HepG2 (cell line): ENCODE measurements around the gene NME1. TPM values are rescaled to one million over a fixed set of nuclear protein-coding genes. Genes with fewer than 3 reads are reported as not detected.
A peak's percentile ranks its signal among the peaks of the same experiment; 100 is the strongest.

Experiments
- ELF3 ChIP-seq: IDR thresholded peaks from 2 replicates; pipeline ENCODE4 v1.6.1; 2016; ENCODE audit warnings: missing genetic modification reagents, missing compliant biosample characterization
- FOXC1 ChIP-seq: sonication (generic); formaldehyde crosslinking; IDR thresholded peaks from 2 replicates; pipeline ENCODE4 v1.8.0; 2022; ENCODE audit warnings: mild to moderate bottlenecking, missing genetic modification reagents, borderline replicate concordance
- GATAD2A ChIP-seq: IDR thresholded peaks from 2 replicates; pipeline ENCODE4 v1.6.1; 2016
- REXO4 ChIP-seq: sonication (generic); formaldehyde crosslinking; IDR thresholded peaks from 2 replicates; pipeline ENCODE4 v1.8.0; 2022; ENCODE audit warnings: missing genetic modification reagents, mild to moderate bottlenecking, borderline replicate concordance
- SMARCE1 ChIP-seq: fragments of 450-650 bp; IDR thresholded peaks from 2 replicates; pipeline ENCODE4 v1.6.1; 2017; ENCODE audit warnings: borderline replicate concordance
- SOX5 ChIP-seq: IDR thresholded peaks from 2 replicates; pipeline ENCODE4 v1.6.1; 2016; ENCODE audit warnings: borderline replicate concordance
- ZBTB7A ChIP-seq: sonication (generic); formaldehyde crosslinking; IDR thresholded peaks from 2 replicates; pipeline ENCODE4 v1.8.0; 2022; ENCODE audit warnings: mild to moderate bottlenecking, missing genetic modification reagents
- polyA plus RNA-seq, 8 experiments: library from polyadenylated mRNA; depleted of rRNA in 3 of 8; stranded (reverse) in 7 of 8; unstranded in 1 of 8; fragments of >200 nt; fragmentation: Illumina TruSeq in 4 of 8; extraction: Trizol in 4 of 8; gene quantifications; 2 replicates each; pipeline versions ENCODE4 v1.2.1 to v1.2.3, GENCODE V29; 2011 to 2016; ENCODE audit warnings: low read depth in 4 of 8, missing spikeins in 1 of 8, mixed read lengths in 1 of 8; ENCODE audit not compliant: insufficient read depth in 1 of 8
- total RNA-seq, 5 experiments: library from RNA; depleted of rRNA; stranded (reverse); fragments of >200 nt; fragmentation: Illumina TruSeq; extraction: Trizol; gene quantifications; 2 replicates each; pipeline ENCODE4 v1.2.3, GENCODE V29; 2016; ENCODE audit warnings: low read depth in 1 of 5
- TF ChIP-seq, protein P1 (sequence below): sonication (generic); formaldehyde crosslinking; IDR thresholded peaks from 2 replicates; pipeline ENCODE4 v1.8.0; 2022; ENCODE audit warnings: missing genetic modification reagents, mild to moderate bottlenecking, borderline replicate concordance
- TF ChIP-seq, protein P2 (sequence below): sonication (generic); formaldehyde crosslinking; IDR thresholded peaks from 2 replicates; pipeline ENCODE4 v1.8.1; 2023; ENCODE audit warnings: mild to moderate bottlenecking, inconsistent platforms, moderate library complexity, missing genetic modification reagents, borderline replicate concordance
- TF ChIP-seq, protein P3 (sequence below): sonication (generic); formaldehyde crosslinking; IDR thresholded peaks from 2 replicates; pipeline ENCODE4 v1.5.0; 2020; ENCODE audit warnings: missing genetic modification reagents
- TF ChIP-seq, protein P4 (sequence below): sonication (generic); formaldehyde crosslinking; IDR thresholded peaks from 2 replicates; pipeline ENCODE4 v1.5.0; 2020; ENCODE audit warnings: mild to moderate bottlenecking, missing genetic modification reagents, borderline replicate concordance
- TF ChIP-seq, protein P5 (sequence below): sonication (generic); formaldehyde crosslinking; IDR thresholded peaks from 2 replicates; pipeline ENCODE4 v1.4.0; 2020; ENCODE audit warnings: missing genetic modification reagents, mild to moderate bottlenecking, borderline replicate concordance

The NME1 gene
- total and polyA plus RNA-seq, 2 of the 13 experiments (the other 11 are each of a cell fraction or from before 2014, with no cell fraction given), result 295 to 516 TPM

DNA sequence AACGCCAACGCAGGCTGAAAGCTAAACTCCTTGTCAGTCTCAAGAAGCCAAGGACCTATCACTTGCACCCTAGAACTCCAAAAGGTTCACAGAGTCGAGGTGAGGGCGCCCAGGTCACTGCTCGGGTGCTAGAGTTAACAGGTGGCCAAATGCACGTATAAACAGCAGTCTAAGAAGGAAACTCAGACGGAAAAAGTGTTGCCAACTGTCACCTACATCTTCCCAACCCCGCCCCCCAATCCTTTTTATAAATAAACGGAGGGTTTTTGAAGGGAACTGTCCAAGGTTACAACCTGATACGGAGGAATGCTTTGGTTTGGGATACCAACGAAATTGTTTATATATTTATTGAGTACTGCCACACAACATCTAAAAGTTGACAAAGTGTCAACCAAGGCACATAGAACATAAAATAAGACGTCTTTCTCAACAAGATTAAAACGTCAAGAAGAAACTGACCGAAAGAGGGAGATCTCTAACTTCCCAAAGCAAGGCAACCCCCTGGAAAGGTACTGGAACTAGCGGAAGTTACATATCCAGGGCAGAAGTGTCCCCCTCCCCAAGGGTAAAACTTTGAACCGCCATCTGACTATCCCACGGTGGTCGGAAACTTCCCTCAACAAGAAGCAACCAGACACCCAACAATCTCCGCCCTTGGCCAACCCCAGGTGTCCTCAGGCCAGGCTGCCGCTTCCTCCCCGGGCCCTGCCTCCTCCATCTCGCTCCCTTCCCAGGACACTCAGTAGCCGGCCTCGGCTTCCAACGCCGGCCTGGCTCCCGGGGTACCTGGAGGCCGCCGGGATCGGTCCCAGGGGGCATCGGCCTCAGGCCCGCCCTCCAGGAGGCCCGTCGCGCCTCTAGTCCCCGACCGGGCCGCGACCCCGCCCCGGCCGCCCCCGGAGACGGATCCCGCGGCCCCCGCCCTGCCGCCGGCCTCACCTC, 33.7 kb upstream of the NME1 start (continued):
- TF ChIP-seq, protein P1, sequence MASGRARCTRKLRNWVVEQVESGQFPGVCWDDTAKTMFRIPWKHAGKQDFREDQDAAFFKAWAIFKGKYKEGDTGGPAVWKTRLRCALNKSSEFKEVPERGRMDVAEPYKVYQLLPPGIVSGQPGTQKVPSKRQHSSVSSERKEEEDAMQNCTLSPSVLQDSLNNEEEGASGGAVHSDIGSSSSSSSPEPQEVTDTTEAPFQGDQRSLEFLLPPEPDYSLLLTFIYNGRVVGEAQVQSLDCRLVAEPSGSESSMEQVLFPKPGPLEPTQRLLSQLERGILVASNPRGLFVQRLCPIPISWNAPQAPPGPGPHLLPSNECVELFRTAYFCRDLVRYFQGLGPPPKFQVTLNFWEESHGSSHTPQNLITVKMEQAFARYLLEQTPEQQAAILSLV (CRISPR knock-in tag), result no peak
- TF ChIP-seq ELF3 (CRISPR knock-in tag) (peak; percentile 58; the same call in 1 of the 2 replicates), ZBTB7A (CRISPR knock-in tag) (no peak), REXO4 (CRISPR knock-in tag) (no peak), GATAD2A (CRISPR knock-in tag) (no peak), SOX5 (no peak), FOXC1 (CRISPR knock-in tag) (no peak), SMARCE1 (no peak)
- TF ChIP-seq, protein P2, sequence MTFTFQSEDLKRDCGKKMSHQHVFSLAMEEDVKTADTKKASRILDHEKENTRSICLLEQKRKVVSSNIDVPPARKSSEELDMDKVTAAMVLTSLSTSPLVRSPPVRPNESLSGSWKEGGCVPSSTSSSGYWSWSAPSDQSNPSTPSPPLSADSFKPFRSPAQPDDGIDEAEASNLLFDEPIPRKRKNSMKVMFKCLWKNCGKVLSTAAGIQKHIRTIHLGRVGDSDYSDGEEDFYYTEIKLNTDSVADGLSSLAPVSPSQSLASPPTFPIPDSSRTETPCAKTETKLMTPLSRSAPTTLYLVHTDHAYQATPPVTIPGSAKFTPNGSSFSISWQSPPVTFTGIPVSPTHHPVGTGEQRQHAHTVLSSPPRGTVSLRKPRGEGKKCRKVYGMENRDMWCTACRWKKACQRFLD (CRISPR knock-in tag), result no peak; the same call in 1 of the 2 replicates
- TF ChIP-seq, protein P3, sequence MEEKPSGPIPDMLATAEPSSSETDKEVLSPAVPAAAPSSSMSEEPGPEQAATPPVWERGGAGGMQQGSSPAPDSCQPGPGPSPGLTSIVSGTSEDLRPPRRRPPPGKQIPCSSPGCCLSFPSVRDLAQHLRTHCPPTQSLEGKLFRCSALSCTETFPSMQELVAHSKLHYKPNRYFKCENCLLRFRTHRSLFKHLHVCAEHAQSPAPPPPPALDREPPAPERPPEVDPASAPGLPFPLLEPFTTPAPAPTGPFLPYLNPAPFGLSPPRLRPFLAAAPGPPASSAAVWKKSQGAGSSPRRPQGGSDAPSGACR (CRISPR knock-in tag), result peak; percentile 59; the same call in 1 of the 2 replicates
- TF ChIP-seq, protein P4, sequence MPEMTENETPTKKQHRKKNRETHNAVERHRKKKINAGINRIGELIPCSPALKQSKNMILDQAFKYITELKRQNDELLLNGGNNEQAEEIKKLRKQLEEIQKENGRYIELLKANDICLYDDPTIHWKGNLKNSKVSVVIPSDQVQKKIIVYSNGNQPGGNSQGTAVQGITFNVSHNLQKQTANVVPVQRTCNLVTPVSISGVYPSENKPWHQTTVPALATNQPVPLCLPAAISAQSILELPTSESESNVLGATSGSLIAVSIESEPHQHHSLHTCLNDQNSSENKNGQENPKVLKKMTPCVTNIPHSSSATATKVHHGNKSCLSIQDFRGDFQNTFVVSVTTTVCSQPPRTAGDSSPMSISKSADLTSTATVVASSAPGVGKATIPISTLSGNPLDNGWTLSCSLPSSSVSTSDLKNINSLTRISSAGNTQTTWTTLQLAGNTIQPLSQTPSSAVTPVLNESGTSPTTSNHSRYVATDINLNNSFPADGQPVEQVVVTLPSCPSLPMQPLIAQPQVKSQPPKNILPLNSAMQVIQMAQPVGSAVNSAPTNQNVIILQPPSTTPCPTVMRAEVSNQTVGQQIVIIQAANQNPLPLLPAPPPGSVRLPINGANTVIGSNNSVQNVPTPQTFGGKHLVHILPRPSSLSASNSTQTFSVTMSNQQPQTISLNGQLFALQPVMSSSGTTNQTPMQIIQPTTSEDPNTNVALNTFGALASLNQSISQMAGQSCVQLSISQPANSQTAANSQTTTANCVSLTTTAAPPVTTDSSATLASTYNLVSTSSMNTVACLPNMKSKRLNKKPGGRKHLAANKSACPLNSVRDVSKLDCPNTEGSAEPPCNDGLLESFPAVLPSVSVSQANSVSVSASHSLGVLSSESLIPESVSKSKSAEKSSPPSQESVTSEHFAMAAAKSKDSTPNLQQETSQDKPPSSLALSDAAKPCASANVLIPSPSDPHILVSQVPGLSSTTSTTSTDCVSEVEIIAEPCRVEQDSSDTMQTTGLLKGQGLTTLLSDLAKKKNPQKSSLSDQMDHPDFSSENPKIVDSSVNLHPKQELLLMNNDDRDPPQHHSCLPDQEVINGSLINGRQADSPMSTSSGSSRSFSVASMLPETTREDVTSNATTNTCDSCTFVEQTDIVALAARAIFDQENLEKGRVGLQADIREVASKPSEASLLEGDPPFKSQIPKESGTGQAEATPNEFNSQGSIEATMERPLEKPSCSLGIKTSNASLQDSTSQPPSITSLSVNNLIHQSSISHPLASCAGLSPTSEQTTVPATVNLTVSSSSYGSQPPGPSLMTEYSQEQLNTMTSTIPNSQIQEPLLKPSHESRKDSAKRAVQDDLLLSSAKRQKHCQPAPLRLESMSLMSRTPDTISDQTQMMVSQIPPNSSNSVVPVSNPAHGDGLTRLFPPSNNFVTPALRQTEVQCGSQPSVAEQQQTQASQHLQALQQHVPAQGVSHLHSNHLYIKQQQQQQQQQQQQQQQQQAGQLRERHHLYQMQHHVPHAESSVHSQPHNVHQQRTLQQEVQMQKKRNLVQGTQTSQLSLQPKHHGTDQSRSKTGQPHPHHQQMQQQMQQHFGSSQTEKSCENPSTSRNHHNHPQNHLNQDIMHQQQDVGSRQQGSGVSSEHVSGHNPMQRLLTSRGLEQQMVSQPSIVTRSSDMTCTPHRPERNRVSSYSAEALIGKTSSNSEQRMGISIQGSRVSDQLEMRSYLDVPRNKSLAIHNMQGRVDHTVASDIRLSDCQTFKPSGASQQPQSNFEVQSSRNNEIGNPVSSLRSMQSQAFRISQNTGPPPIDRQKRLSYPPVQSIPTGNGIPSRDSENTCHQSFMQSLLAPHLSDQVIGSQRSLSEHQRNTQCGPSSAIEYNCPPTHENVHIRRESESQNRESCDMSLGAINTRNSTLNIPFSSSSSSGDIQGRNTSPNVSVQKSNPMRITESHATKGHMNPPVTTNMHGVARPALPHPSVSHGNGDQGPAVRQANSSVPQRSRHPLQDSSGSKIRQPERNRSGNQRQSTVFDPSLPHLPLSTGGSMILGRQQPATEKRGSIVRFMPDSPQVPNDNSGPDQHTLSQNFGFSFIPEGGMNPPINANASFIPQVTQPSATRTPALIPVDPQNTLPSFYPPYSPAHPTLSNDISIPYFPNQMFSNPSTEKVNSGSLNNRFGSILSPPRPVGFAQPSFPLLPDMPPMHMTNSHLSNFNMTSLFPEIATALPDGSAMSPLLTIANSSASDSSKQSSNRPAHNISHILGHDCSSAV (CRISPR knock-in tag), result no peak
- TF ChIP-seq, protein P5, sequence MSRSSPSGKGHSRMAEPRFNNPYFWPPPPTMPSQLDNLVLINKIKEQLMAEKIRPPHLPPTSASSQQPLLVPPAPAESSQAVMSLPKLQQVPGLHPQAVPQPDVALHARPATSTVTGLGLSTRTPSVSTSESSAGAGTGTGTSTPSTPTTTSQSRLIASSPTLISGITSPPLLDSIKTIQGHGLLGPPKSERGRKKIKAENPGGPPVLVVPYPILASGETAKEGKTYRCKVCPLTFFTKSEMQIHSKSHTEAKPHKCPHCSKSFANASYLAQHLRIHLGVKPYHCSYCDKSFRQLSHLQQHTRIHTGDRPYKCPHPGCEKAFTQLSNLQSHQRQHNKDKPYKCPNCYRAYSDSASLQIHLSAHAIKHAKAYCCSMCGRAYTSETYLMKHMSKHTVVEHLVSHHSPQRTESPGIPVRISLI (CRISPR knock-in tag), result no peak
